ENCODE data around the gene ZNHIT1.

ZNHIT1 gene

GRCh38 chr7:101265622-101266516, 47.9 kb downstream of the ZNHIT1 start:
- DNase-seq (ENCODE audit: low read depth) = no peak
- H3K4me3 ChIP-seq (ENCODE audit: low read depth, low read length) = no peak overlapping the region
- no peak for TF ChIP-seq CTCF (IDR thresholded peaks at IDR 0.05; ENCODE audit: insufficient read depth, low read depth, low read length, missing control alignments)

- H3K4me3 ChIP-seq (ENCODE audit: low read depth, low read length) = no peak overlapping the region
- DNase-seq (ENCODE audit: low read depth) = no peak
- no peak for TF ChIP-seq CTCF (IDR thresholded peaks at IDR 0.05; ENCODE audit: insufficient read depth, low read depth, low read length, missing control alignments)
These were observed 51.7 kb downstream of the ZNHIT1 start for GRCh38 chr7:101269664-101270063.

- DNase-seq (ENCODE audit: low read depth) = no peak
- no peak for TF ChIP-seq CTCF (IDR thresholded peaks at IDR 0.05; ENCODE audit: insufficient read depth, low read depth, low read length, missing control alignments)
- H3K4me3 ChIP-seq (ENCODE audit: low read depth, low read length) = no peak overlapping the region
These were observed 53.1 kb downstream of the ZNHIT1 start for GRCh38 chr7:101271021-101271420.

GRCh38 chr7:101273206-101273605, 55.2 kb downstream of the ZNHIT1 start:
- TF ChIP-seq CTCF (IDR thresholded peaks at IDR 0.05; ENCODE audit: insufficient read depth, low read depth, low read length, missing control alignments) = no peak
- DNase-seq (ENCODE audit: low read depth) = no peak
- no peak overlapping the region for H3K4me3 ChIP-seq (ENCODE audit: low read depth, low read length)
